ENCODE measurements around the gene ARHGAP22. TPM values are rescaled to one million over a fixed set of nuclear protein-coding genes. Genes with fewer than 3 reads are reported as not detected.

Gene ARHGAP22
- polyA plus RNA-seq, 1 of the 3 experiments (the other 2 are of a cell fraction) = 12.4 TPM

- TF ChIP-seq RAD21 (IDR thresholded peaks at IDR 0.05; ENCODE audit: low read length) (no peak), MEF2A (IDR thresholded peaks at IDR 0.05; ENCODE audit: borderline replicate concordance, low read depth) (no peak)
These were observed 155.2 kb downstream of the ARHGAP22 start (continued) for GRCh38 chr10:48449501-48450232.

- H3K27ac ChIP-seq (ENCODE audit: low read depth in 2 of 2, low read length in 1 of 2) = peak overlapping the region in 1 of 2 experiments; percentile 27; a peak in 2 of 4 replicates
These were observed 156.1 kb downstream of the ARHGAP22 start for GRCh38 chr10:48448796-48449195.

More at GRCh38 chr10:48448796-48449195, 156.1 kb downstream of the ARHGAP22 start:
- no peak for DNase-seq
- Histone ChIP-seq H2AFZ (ENCODE audit: low read depth) (no peak overlapping the region), H3K27me3 (ENCODE audit: insufficient read depth) (no peaks in the 10 kb centered on the region), H3K36me3 (replicated peaks in 1 of 2; ENCODE audit: control insufficient read depth in 1 of 2, insufficient read depth in 2 of 2, low read length in 1 of 2) (peaks cover 5 to 8% of the 10 kb centered on the region in 2 experiments), H3K9ac (no peak overlapping the region), H3F3A (replicated peaks; ENCODE audit: insufficient read depth) (peaks cover 11% of the 10 kb centered on the region), H3K4me3 (ENCODE audit: low read depth in 2 of 2, low read length in 1 of 2) (no peak overlapping the region), H3K9me3 (no peaks in the 10 kb centered on the region), H3K4me2 (peak overlapping the region; percentile 28; the same call in 1 of the 2 replicates), H4K20me1 (ENCODE audit: insufficient read depth) (peaks cover 24% of the 10 kb centered on the region), H3K79me2 (ENCODE audit: insufficient read depth) (0 out of 2 replicates have a peak, but pooled peaks cover 3% of the 10 kb centered on the region), H3K4me1 (ENCODE audit: control insufficient read depth in 1 of 2, insufficient read depth in 2 of 2, low read depth in 1 of 2, low read length in 1 of 2) (peaks cover 12 to 33% of the 10 kb centered on the region in 2 experiments; a peak in 3 of 4 replicates), H3K9me2 (no peaks in the 10 kb centered on the region)
- TF ChIP-seq FOXM1 (IDR thresholded peaks at IDR 0.05; ENCODE audit: low read depth) = no peak
- TF ChIP-seq REST (IDR thresholded peaks at IDR 0.05; ENCODE audit: low read depth, low read length) = no peak
- TF ChIP-seq FOSL2 (IDR thresholded peaks at IDR 0.05; ENCODE audit: borderline replicate concordance, low read depth) = peak; percentile 22; the same call in 1 of the 2 replicates
- TF ChIP-seq SMC3 (IDR thresholded peaks at IDR 0.05; ENCODE audit: low read depth, low read length) = no peak
- no peak for TF ChIP-seq TAF1 (IDR thresholded peaks at IDR 0.05; ENCODE audit: borderline replicate concordance, low read depth, low read length)
- WGBS (ENCODE audit: low lambda C conversion rate) = 51% methylated on average over 4 of the region's 4 CpGs
- ChIA-PET POLR2A (no interaction called here), CTCF (interaction anchor here (7.6 kb wide), 1 partner anchor 208 kb away, joined by 94 read pairs; no protein-coding TSS in a partner anchor)
